ENCODE measurements around the gene PROC.

- no peak for TF ChIP-seq POLR2AphosphoS5 (IDR thresholded peaks at IDR 0.05; ENCODE audit: borderline replicate concordance, low read depth, low read length)
- TF ChIP-seq EZH2 (IDR thresholded peaks at IDR 0.05), result no peak
- TF ChIP-seq FOXP2 (optimal IDR thresholded peaks at IDR 0.05; ENCODE audit: control extremely low read depth, extremely low read length, insufficient read depth), result no peak
Measured at GRCh38 chr2:127451981-127452380, 33.8 kb downstream of the PROC start.
